H9 (cell line): ENCODE results near the gene NTPCR. TPM values are rescaled to one million over a fixed set of nuclear protein-coding genes. Genes with fewer than 3 reads are reported as not detected.
A peak's percentile ranks its signal among the peaks of the same experiment; 100 is the strongest.

Experiments used
- DNase-seq: peaks from one replicate; pipeline ENCODE4 v3.0.0-alpha.2; 2017
- H2AFZ ChIP-seq: one replicate; pipeline ENCODE4 v1.6.1; 2013; ENCODE audit warnings: mild to moderate bottlenecking, low read length, control low read depth, moderate library complexity
- H2AK5ac ChIP-seq: 2 replicates; pipeline ENCODE4 v1.6.1; 2013; ENCODE audit warnings: low read length, control low read depth, mixed read lengths; ENCODE audit not compliant: insufficient read length
- H2BK120ac ChIP-seq: one replicate; pipeline ENCODE4 v1.6.1; 2013; ENCODE audit warnings: low read depth, mild to moderate bottlenecking, low read length, control low read depth, inconsistent platforms; ENCODE audit not compliant: poor library complexity, severe bottlenecking
- H2BK12ac ChIP-seq: 2 replicates; pipeline ENCODE4 v1.6.1; 2013; ENCODE audit warnings: low read length, control low read depth, mixed read lengths, low read depth; ENCODE audit not compliant: insufficient read length
- H2BK15ac ChIP-seq: 2 replicates; pipeline ENCODE4 v1.6.1; 2013; ENCODE audit warnings: low read depth, low read length, control low read depth
- H2BK20ac ChIP-seq: one replicate; pipeline ENCODE4 v1.6.1; 2013; ENCODE audit warnings: low read depth, mild to moderate bottlenecking, low read length, control low read depth, inconsistent platforms; ENCODE audit not compliant: poor library complexity, severe bottlenecking
- H2BK5ac ChIP-seq: 2 replicates; pipeline ENCODE4 v1.6.1; 2013; ENCODE audit warnings: low read length, control low read depth, mixed read lengths; ENCODE audit not compliant: insufficient read length
- H3K14ac ChIP-seq: 2 replicates; pipeline ENCODE4 v1.6.1; 2013; ENCODE audit warnings: low read length, control low read depth; ENCODE audit not compliant: insufficient read depth
- H3K18ac ChIP-seq: 2 replicates; pipeline ENCODE4 v1.6.1; 2013; ENCODE audit warnings: low read depth, mild to moderate bottlenecking, mixed read lengths, low read length, control low read depth; ENCODE audit not compliant: insufficient read length
- H3K23ac ChIP-seq: 2 replicates; pipeline ENCODE4 v1.6.1; 2013; ENCODE audit warnings: low read length, control low read depth, mixed read lengths, low read depth; ENCODE audit not compliant: insufficient read length
- H3K23me2 ChIP-seq: 2 replicates; pipeline ENCODE4 v1.6.1; 2013; ENCODE audit warnings: low read depth, mild to moderate bottlenecking, mixed read lengths, low read length, control low read depth; ENCODE audit not compliant: insufficient read length, poor library complexity, severe bottlenecking
- H3K27ac ChIP-seq: 2 replicates; pipeline ENCODE4 v1.5.1; 2013; ENCODE audit warnings: low read length, control low read depth, mixed read lengths, low read depth; ENCODE audit not compliant: insufficient read length
- H3K27me3 ChIP-seq: 2 replicates; pipeline ENCODE4 v1.6.1; 2013; ENCODE audit warnings: low read length, control low read depth, inconsistent platforms; ENCODE audit not compliant: insufficient read depth
- H3K4ac ChIP-seq: 2 replicates; pipeline ENCODE4 v1.6.1; 2013; ENCODE audit warnings: low read depth, mild to moderate bottlenecking, control low read depth, inconsistent platforms, low read length, moderate library complexity
- H3K4me1 ChIP-seq: 2 replicates; pipeline ENCODE4 v1.6.1; 2013; ENCODE audit warnings: low read length, control low read depth, inconsistent platforms; ENCODE audit not compliant: insufficient read depth
- H3K4me2 ChIP-seq: 2 replicates; pipeline ENCODE4 v1.6.1; 2013; ENCODE audit warnings: low read length, control low read depth, mixed read lengths; ENCODE audit not compliant: insufficient read length, insufficient read depth
- H3K56ac ChIP-seq: 2 replicates; pipeline ENCODE4 v1.6.1; 2013; ENCODE audit warnings: low read depth, mild to moderate bottlenecking, mixed read lengths, low read length, control low read depth; ENCODE audit not compliant: insufficient read length
- H3K79me1 ChIP-seq: 2 replicates; pipeline ENCODE4 v1.6.1; 2013; ENCODE audit warnings: low read depth, mild to moderate bottlenecking, moderate library complexity, low read length, control low read depth, inconsistent platforms; ENCODE audit not compliant: insufficient read depth, poor library complexity, severe bottlenecking
- H3K79me2 ChIP-seq: 2 replicates; pipeline ENCODE4 v1.6.1; 2013; ENCODE audit warnings: low read length, control low read depth, inconsistent platforms; ENCODE audit not compliant: insufficient read depth
- H3K9ac ChIP-seq: 2 replicates; pipeline ENCODE4 v1.6.1; 2013; ENCODE audit warnings: low read length, control low read depth, mixed read lengths; ENCODE audit not compliant: insufficient read length; ENCODE audit errors: extremely low read depth
- H3K9me3 ChIP-seq: one replicate; pipeline ENCODE4 v1.6.1; 2013; ENCODE audit warnings: low read depth, low read length, inconsistent platforms; ENCODE audit not compliant: control insufficient read depth
- H3T11ph ChIP-seq: one replicate; pipeline ENCODE4 v1.6.1; 2013; ENCODE audit warnings: mild to moderate bottlenecking, low read length, control low read depth, inconsistent platforms
- H4K20me1 ChIP-seq: one replicate; pipeline ENCODE4 v1.6.1; 2013; ENCODE audit not compliant: control insufficient read depth, insufficient read length, insufficient read depth
- H4K5ac ChIP-seq: 2 replicates; pipeline ENCODE4 v1.6.1; 2013; ENCODE audit warnings: low read depth, mild to moderate bottlenecking, mixed read lengths, low read length, control low read depth; ENCODE audit not compliant: insufficient read length
- H4K8ac ChIP-seq: replicated peaks from 2 replicates; pipeline ENCODE4 v1.6.1; 2013; ENCODE audit warnings: low read length, control low read depth, mixed read lengths, low read depth; ENCODE audit not compliant: insufficient read length
- H4K91ac ChIP-seq: 2 replicates; pipeline ENCODE4 v1.6.1; 2013; ENCODE audit warnings: low read depth, mild to moderate bottlenecking, moderate library complexity, mixed read lengths, low read length, control low read depth; ENCODE audit not compliant: insufficient read length
- H3K27ac Mint-ChIP-seq, 3 experiments: 2 replicates in 2 of 3; 3 replicates in 1 of 3; pipeline ENCODE4 v1.8.0; 2020 to 2021; ENCODE audit warnings: mixed read lengths in 3 of 3, mild to moderate bottlenecking in 1 of 3, moderate library complexity in 1 of 3
- H3K27me3 Mint-ChIP-seq: 2 replicates; pipeline ENCODE4 v1.8.0; 2021; ENCODE audit warnings: low read depth, mild to moderate bottlenecking, moderate library complexity, mixed read lengths
- H3K36me3 Mint-ChIP-seq, 3 experiments: 2 replicates in 2 of 3; 3 replicates in 1 of 3; pipeline ENCODE4 v1.8.0; 2020 to 2021; ENCODE audit warnings: low read depth in 3 of 3, mixed read lengths in 3 of 3; ENCODE audit not compliant: insufficient read depth in 1 of 3
- H3K4me1 Mint-ChIP-seq, 2 experiments: 2 replicates each; pipeline ENCODE4 v1.8.0; 2020; ENCODE audit warnings: mixed read lengths in 2 of 2
- H3K4me3 Mint-ChIP-seq, 2 experiments: 2 replicates in 1 of 2; 3 replicates in 1 of 2; pipeline ENCODE4 v1.8.0; 2020 to 2021; ENCODE audit warnings: mild to moderate bottlenecking in 2 of 2, mixed read lengths in 2 of 2, moderate library complexity in 1 of 2
- H3K9me3 Mint-ChIP-seq, 2 experiments: 2 replicates in 1 of 2; 3 replicates in 1 of 2; pipeline ENCODE4 v1.8.0; 2020; ENCODE audit warnings: mild to moderate bottlenecking in 2 of 2, mixed read lengths in 2 of 2, moderate library complexity in 1 of 2
- CTCF ChIP-seq: fragments of 200-600 bp; sonication (generic); conservative IDR thresholded peaks from 3 replicates; pipeline ENCODE4 v1.8.0; 2021; ENCODE audit warnings: antibody characterized with exemption, mild to moderate bottlenecking
- WGBS: extraction: QIAGEN DNeasy Blood & Tissue Kit; methylation state at CpG from one replicate; pipeline ENCODE4 v1.1.7; 2013; ENCODE audit warnings: missing lambda C conversion rate, low lambda C conversion rate, mixed read lengths; ENCODE audit not compliant: insufficient read length; ENCODE audit errors: extremely low coverage; 5-methylcytosine and 5-hydroxymethylcytosine counted together
- total RNA-seq: library from RNA; stranded (reverse); gene quantifications from 2 replicates; pipeline ENCODE4 v1.2.1, GENCODE V29; 2021

The NTPCR gene
- total RNA-seq, 1 experiment from 2014 or later: 87.4 TPM

- Mint-ChIP-seq H3K27me3 (no peaks in the 10 kb centered on the region), H3K9me3 (peaks cover 10% of the 10 kb centered on the region in 2 experiments; a peak in 4 of 5 replicates), H3K4me3 (no peak overlapping the region), H3K27ac (peak overlapping the region in 2 of 3 experiments; percentile 34 to 36; a peak in 1 of 7 replicates), H3K36me3 (peaks cover 28 to 49% (median 45%) of the 10 kb centered on the region in 3 experiments), H3K4me1 (peaks cover 27 to 33% of the 10 kb centered on the region in 2 experiments)
- no peak overlapping the region for H3K18ac ChIP-seq
- DNase-seq: no peak
- no peak overlapping the region for H4K8ac ChIP-seq
- no peak overlapping the region for H3K4ac ChIP-seq
- H3K9me3 ChIP-seq: no peaks in the 10 kb centered on the region
- H2BK20ac ChIP-seq: no peak overlapping the region
- H2AK5ac ChIP-seq: no peak overlapping the region
- H3K23me2 ChIP-seq: no peaks in the 10 kb centered on the region
- H3K4me1 ChIP-seq: peaks cover 4% of the 10 kb centered on the region; the same call in 1 of the 2 replicates
- H2BK5ac ChIP-seq: no peak overlapping the region
- H3K56ac ChIP-seq: no peak overlapping the region
- peaks cover 11% of the 10 kb centered on the region for H3K79me1 ChIP-seq
- no peak overlapping the region for H3K14ac ChIP-seq
- H3K27ac ChIP-seq: no peak overlapping the region
- no peak overlapping the region for H2BK120ac ChIP-seq
- no peak overlapping the region for H3K9ac ChIP-seq
- no peak overlapping the region for H4K91ac ChIP-seq
- H2AFZ ChIP-seq: no peak overlapping the region
- no peak overlapping the region for H3K4me2 ChIP-seq
- no peak overlapping the region for H2BK15ac ChIP-seq
- no peak for TF ChIP-seq CTCF
- H4K20me1 ChIP-seq: no peaks in the 10 kb centered on the region
- WGBS: no CpG with 5 or more reads among the region's 6 CpGs
- no peak overlapping the region for H4K5ac ChIP-seq
- no peak overlapping the region for H2BK12ac ChIP-seq
- H3K23ac ChIP-seq: no peak overlapping the region
- no peaks in the 10 kb centered on the region for H3K27me3 ChIP-seq
- no peak overlapping the region for H3T11ph ChIP-seq
- H3K79me2 ChIP-seq: peaks cover 11% of the 10 kb centered on the region; the same call in 1 of the 2 replicates
These were observed 5.7 kb downstream of the NTPCR start for GRCh38 chr1:232956081-232956480.
